HEK293 (cell line): ENCODE measurements around the gene ARL3.

Experiments used
- EGR2 ChIP-seq: fragments of 450-650 bp; formaldehyde crosslinking; IDR thresholded peaks from 2 replicates; pipeline ENCODE4 v1.5.1; 2016; ENCODE audit warnings: low read depth, missing biosample characterization, missing genetic modification characterization
- GLIS1 ChIP-seq: fragments of 450-650 bp; formaldehyde crosslinking; IDR thresholded peaks from 2 replicates; pipeline ENCODE4 v1.5.1; 2016; ENCODE audit warnings: missing biosample characterization, missing genetic modification characterization
- GLIS2 ChIP-seq: fragments of 450-650 bp; formaldehyde crosslinking; IDR thresholded peaks from 2 replicates; pipeline ENCODE4 v1.5.1; 2016; ENCODE audit warnings: missing biosample characterization, missing genetic modification characterization
- IKZF3 ChIP-seq: fragments of 450-650 bp; IDR thresholded peaks from 2 replicates; pipeline ENCODE4 v1.5.0; 2018; ENCODE audit warnings: missing biosample characterization, mild to moderate bottlenecking, missing genetic modification characterization, moderate library complexity
- KLF1 ChIP-seq: fragments of 450-650 bp; formaldehyde crosslinking; IDR thresholded peaks from 2 replicates; pipeline ENCODE4 v1.5.1; 2016; ENCODE audit warnings: missing biosample characterization, missing genetic modification characterization
- KLF9 ChIP-seq: fragments of 450-650 bp; formaldehyde crosslinking; IDR thresholded peaks from 2 replicates; pipeline ENCODE4 v1.5.1; 2016; ENCODE audit warnings: missing biosample characterization, missing genetic modification characterization, low read depth
- OVOL3 ChIP-seq: fragments of 450-650 bp; formaldehyde crosslinking; IDR thresholded peaks from 2 replicates; pipeline ENCODE4 v1.5.1; 2016; ENCODE audit warnings: missing biosample characterization, missing genetic modification characterization
- SALL2 ChIP-seq: fragments of 450-650 bp; formaldehyde crosslinking; IDR thresholded peaks from 2 replicates; pipeline ENCODE4 v1.5.0; 2017; ENCODE audit warnings: missing biosample characterization, mild to moderate bottlenecking, missing genetic modification characterization, borderline replicate concordance
- SP3 ChIP-seq: fragments of 450-650 bp; formaldehyde crosslinking; IDR thresholded peaks from 2 replicates; pipeline ENCODE4 v1.5.1; 2016; ENCODE audit warnings: missing biosample characterization, missing genetic modification characterization
- YY1 ChIP-seq: fragments of 450-650 bp; formaldehyde crosslinking; IDR thresholded peaks from 2 replicates; pipeline ENCODE4 v1.5.1; 2018; ENCODE audit warnings: missing biosample characterization, missing genetic modification characterization
- ZBTB48 ChIP-seq: fragments of 450-650 bp; formaldehyde crosslinking; IDR thresholded peaks from 2 replicates; pipeline ENCODE4 v1.5.1; 2016; ENCODE audit warnings: missing biosample characterization, missing genetic modification characterization
- ZBTB6 ChIP-seq: fragments of 450-650 bp; formaldehyde crosslinking; IDR thresholded peaks from 2 replicates; pipeline ENCODE4 v1.5.1; 2017; ENCODE audit warnings: missing biosample characterization, missing genetic modification characterization
- ZNF10 ChIP-seq: fragments of 450-650 bp; formaldehyde crosslinking; IDR thresholded peaks from 2 replicates; pipeline ENCODE4 v1.5.1; 2017; ENCODE audit warnings: missing biosample characterization, missing genetic modification characterization
- ZNF132 ChIP-seq: fragments of 450-650 bp; formaldehyde crosslinking; IDR thresholded peaks from 2 replicates; pipeline ENCODE4 v1.5.1; 2017; ENCODE audit warnings: missing biosample characterization, missing genetic modification characterization, borderline replicate concordance
- ZNF398 ChIP-seq: fragments of 450-650 bp; formaldehyde crosslinking; IDR thresholded peaks from 2 replicates; pipeline ENCODE4 v1.5.1; 2017; ENCODE audit warnings: missing biosample characterization, missing genetic modification characterization
- ZNF433 ChIP-seq: fragments of 450-650 bp; formaldehyde crosslinking; IDR thresholded peaks from 2 replicates; pipeline ENCODE4 v1.5.1; 2016; ENCODE audit warnings: missing biosample characterization, missing genetic modification characterization, low read depth
- ZNF600 ChIP-seq: fragments of 450-650 bp; formaldehyde crosslinking; IDR thresholded peaks from 2 replicates; pipeline ENCODE4 v1.5.1; 2016; ENCODE audit warnings: missing biosample characterization, missing genetic modification characterization
- ZNF610 ChIP-seq: fragments of 450-650 bp; formaldehyde crosslinking; IDR thresholded peaks from 2 replicates; pipeline ENCODE4 v1.5.1; 2016; ENCODE audit warnings: missing biosample characterization, missing genetic modification characterization, borderline replicate concordance
- TF ChIP-seq, protein P1 (sequence below): fragments of 450-650 bp; formaldehyde crosslinking; IDR thresholded peaks from 2 replicates; pipeline ENCODE4 v1.5.1; 2016; ENCODE audit warnings: missing biosample characterization, missing genetic modification characterization
- TF ChIP-seq, protein P2 (sequence below): fragments of 450-650 bp; formaldehyde crosslinking; IDR thresholded peaks from 2 replicates; pipeline ENCODE4 v1.5.1; 2016; ENCODE audit warnings: missing biosample characterization, missing genetic modification characterization
- TF ChIP-seq, protein P3 (sequence below): fragments of 450-650 bp; formaldehyde crosslinking; IDR thresholded peaks from 2 replicates; pipeline ENCODE4 v1.5.1; 2016; ENCODE audit warnings: missing biosample characterization, missing genetic modification characterization
- TF ChIP-seq, protein P4 (sequence below): fragments of 450-650 bp; formaldehyde crosslinking; IDR thresholded peaks from 2 replicates; pipeline ENCODE4 v1.5.1; 2016; ENCODE audit warnings: missing biosample characterization, missing genetic modification characterization
- TF ChIP-seq, protein P5 (sequence below): fragments of 450-650 bp; formaldehyde crosslinking; IDR thresholded peaks from 2 replicates; pipeline ENCODE4 v1.5.0; 2017; ENCODE audit warnings: missing biosample characterization, missing genetic modification characterization, borderline replicate concordance

The ARL3 gene

DNA sequence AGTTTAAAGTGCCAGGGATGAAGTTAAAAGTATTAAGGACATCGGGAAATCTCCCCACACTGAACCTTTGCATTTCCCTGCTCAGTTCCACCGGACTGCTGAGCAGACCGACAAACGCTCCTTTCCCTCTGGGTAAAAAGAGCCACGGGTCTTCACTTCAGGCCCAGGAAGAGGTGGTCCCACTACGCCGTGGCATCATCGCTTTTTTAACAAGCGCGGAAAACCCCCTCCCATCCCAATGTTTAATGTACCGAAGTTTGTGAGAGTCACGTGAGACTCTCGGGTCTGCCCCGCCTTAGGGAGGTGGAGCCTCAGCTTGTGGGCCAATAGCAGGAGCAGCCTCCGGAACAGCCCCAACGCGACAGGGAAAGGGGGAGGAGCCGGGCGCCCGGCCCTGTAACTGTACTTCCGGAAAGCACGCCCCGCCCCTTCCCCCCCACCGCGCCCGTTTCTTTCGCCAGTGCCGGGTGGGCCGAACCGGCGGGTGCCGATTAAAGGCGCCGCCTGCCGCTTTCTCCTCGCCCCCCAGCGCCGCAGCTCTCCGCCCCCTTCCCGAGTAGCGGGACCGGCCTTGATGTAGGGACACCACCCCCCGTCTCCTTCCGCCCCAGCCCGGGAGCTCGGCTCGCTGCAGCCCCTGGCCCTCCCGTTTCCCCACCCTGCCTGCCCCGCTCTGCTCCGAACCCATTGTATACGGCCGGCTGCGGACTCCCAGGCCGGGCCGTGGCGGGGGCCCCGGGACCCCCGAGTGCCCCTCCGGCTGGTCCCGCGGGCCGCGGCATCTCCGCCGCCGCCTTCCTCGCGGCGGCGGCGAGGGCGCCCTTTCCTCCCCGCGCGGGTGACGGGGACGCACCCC, 72.1 kb downstream of the ARL3 start (continued):
- TF ChIP-seq ZBTB6 (tag by site-specific recombination) = no peak
- TF ChIP-seq GLIS2 (tag by site-specific recombination) = peak; percentile 99
- TF ChIP-seq, protein P1, sequence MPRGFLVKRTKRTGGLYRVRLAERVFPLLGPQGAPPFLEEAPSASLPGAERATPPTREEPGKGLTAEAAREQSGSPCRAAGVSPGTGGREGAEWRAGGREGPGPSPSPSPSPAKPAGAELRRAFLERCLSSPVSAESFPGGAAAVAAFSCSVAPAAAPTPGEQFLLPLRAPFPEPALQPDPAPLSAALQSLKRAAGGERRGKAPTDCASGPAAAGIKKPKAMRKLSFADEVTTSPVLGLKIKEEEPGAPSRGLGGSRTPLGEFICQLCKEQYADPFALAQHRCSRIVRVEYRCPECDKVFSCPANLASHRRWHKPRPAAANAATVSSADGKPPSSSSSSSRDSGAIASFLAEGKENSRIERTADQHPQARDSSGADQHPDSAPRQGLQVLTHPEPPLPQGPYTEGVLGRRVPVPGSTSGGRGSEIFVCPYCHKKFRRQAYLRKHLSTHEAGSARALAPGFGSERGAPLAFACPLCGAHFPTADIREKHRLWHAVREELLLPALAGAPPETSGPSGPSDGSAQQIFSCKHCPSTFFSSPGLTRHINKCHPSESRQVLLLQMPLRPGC = peak; percentile 44; the same call in 1 of the 2 replicates
- peak; percentile 75 for TF ChIP-seq KLF9 (tag by site-specific recombination)
- TF ChIP-seq ZBTB48 (tag by site-specific recombination) = 0 out of 2 replicates have a peak, but pooled peaks have one; percentile 42
- TF ChIP-seq, protein P2, sequence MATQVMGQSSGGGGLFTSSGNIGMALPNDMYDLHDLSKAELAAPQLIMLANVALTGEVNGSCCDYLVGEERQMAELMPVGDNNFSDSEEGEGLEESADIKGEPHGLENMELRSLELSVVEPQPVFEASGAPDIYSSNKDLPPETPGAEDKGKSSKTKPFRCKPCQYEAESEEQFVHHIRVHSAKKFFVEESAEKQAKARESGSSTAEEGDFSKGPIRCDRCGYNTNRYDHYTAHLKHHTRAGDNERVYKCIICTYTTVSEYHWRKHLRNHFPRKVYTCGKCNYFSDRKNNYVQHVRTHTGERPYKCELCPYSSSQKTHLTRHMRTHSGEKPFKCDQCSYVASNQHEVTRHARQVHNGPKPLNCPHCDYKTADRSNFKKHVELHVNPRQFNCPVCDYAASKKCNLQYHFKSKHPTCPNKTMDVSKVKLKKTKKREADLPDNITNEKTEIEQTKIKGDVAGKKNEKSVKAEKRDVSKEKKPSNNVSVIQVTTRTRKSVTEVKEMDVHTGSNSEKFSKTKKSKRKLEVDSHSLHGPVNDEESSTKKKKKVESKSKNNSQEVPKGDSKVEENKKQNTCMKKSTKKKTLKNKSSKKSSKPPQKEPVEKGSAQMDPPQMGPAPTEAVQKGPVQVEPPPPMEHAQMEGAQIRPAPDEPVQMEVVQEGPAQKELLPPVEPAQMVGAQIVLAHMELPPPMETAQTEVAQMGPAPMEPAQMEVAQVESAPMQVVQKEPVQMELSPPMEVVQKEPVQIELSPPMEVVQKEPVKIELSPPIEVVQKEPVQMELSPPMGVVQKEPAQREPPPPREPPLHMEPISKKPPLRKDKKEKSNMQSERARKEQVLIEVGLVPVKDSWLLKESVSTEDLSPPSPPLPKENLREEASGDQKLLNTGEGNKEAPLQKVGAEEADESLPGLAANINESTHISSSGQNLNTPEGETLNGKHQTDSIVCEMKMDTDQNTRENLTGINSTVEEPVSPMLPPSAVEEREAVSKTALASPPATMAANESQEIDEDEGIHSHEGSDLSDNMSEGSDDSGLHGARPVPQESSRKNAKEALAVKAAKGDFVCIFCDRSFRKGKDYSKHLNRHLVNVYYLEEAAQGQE = peak; percentile 44; the same call in 1 of the 2 replicates
- no peak for TF ChIP-seq ZNF433 (tag by site-specific recombination)
- no peak for TF ChIP-seq YY1 (tag by site-specific recombination)
- peak; percentile 75 for TF ChIP-seq KLF1 (tag by site-specific recombination)
- TF ChIP-seq, protein P3, sequence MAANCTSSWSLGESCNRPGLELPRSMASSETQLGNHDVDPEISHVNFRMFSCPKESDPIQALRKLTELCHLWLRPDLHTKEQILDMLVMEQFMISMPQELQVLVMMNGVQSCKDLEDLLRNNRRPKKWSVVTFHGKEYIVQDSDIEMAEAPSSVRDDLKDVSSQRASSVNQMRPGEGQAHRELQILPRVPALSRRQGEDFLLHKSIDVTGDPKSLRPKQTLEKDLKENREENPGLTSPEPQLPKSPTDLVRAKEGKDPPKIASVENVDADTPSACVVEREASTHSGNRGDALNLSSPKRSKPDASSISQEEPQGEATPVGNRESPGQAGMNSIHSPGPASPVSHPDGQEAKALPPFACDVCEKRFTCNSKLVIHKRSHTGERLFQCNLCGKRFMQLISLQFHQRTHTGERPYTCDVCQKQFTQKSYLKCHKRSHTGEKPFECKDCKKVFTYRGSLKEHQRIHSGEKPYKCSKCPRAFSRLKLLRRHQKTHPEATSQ = peak; percentile 53; the same call in 1 of the 2 replicates
- TF ChIP-seq SP3 (tag by site-specific recombination) = peak; percentile 98
- TF ChIP-seq ZNF132 (tag by site-specific recombination) = no peak
- TF ChIP-seq ZNF610 (tag by site-specific recombination) = no peak
- peak; percentile 70; the same call in 1 of the 2 replicates for TF ChIP-seq OVOL3 (tag by site-specific recombination)
- peak; percentile 82 for TF ChIP-seq ZNF398 (tag by site-specific recombination)
- peak; percentile 95 for TF ChIP-seq GLIS1 (tag by site-specific recombination)
- TF ChIP-seq, protein P4, sequence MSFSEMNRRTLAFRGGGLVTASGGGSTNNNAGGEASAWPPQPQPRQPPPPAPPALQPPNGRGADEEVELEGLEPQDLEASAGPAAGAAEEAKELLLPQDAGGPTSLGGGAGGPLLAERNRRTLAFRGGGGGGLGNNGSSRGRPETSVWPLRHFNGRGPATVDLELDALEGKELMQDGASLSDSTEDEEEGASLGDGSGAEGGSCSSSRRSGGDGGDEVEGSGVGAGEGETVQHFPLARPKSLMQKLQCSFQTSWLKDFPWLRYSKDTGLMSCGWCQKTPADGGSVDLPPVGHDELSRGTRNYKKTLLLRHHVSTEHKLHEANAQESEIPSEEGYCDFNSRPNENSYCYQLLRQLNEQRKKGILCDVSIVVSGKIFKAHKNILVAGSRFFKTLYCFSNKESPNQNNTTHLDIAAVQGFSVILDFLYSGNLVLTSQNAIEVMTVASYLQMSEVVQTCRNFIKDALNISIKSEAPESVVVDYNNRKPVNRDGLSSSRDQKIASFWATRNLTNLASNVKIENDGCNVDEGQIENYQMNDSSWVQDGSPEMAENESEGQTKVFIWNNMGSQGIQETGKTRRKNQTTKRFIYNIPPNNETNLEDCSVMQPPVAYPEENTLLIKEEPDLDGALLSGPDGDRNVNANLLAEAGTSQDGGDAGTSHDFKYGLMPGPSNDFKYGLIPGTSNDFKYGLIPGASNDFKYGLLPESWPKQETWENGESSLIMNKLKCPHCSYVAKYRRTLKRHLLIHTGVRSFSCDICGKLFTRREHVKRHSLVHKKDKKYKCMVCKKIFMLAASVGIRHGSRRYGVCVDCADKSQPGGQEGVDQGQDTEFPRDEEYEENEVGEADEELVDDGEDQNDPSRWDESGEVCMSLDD (tag by site-specific recombination) = peak; percentile 79
- no peak for TF ChIP-seq SALL2 (tag by site-specific recombination)
- TF ChIP-seq ZNF10 (tag by site-specific recombination) = peak; percentile 84
- TF ChIP-seq, protein P5, sequence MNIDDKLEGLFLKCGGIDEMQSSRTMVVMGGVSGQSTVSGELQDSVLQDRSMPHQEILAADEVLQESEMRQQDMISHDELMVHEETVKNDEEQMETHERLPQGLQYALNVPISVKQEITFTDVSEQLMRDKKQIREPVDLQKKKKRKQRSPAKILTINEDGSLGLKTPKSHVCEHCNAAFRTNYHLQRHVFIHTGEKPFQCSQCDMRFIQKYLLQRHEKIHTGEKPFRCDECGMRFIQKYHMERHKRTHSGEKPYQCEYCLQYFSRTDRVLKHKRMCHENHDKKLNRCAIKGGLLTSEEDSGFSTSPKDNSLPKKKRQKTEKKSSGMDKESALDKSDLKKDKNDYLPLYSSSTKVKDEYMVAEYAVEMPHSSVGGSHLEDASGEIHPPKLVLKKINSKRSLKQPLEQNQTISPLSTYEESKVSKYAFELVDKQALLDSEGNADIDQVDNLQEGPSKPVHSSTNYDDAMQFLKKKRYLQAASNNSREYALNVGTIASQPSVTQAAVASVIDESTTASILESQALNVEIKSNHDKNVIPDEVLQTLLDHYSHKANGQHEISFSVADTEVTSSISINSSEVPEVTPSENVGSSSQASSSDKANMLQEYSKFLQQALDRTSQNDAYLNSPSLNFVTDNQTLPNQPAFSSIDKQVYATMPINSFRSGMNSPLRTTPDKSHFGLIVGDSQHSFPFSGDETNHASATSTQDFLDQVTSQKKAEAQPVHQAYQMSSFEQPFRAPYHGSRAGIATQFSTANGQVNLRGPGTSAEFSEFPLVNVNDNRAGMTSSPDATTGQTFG = no peak
- peak; percentile 41 for TF ChIP-seq ZNF600 (tag by site-specific recombination)
- TF ChIP-seq IKZF3 (tag by site-specific recombination) = peak; percentile 52; the same call in 1 of the 2 replicates
- TF ChIP-seq EGR2 = peak; percentile 57; the same call in 1 of the 2 replicates
